Gastrocnemius medialis (tissue), 4 donors: ENCODE results near the gene GALNT15.

Source experiments
- POLR2A ChIP-seq, 2 donors: fragments of 450-650 bp; IDR thresholded peaks; one replicate each; pipeline ENCODE4 v1.6.1; 2017; ENCODE audit warnings: antibody characterized with exemption in 2 of 2, mild to moderate bottlenecking in 2 of 2, moderate library complexity in 2 of 2
- TF ChIP-seq, protein P1 (sequence below), 5 experiments: fragments of 450-650 bp in 3 of 5; fragments of 200-600 bp in 2 of 5; sonication (generic) in 2 of 5; IDR thresholded peaks in 4 of 5; conservative IDR thresholded peaks in 1 of 5; 1 replicate in 4 of 5; 2 replicates in 1 of 5; pipeline ENCODE4 v1.5.1; 2016 to 2019; ENCODE audit warnings: antibody characterized with exemption in 5 of 5, mild to moderate bottlenecking in 3 of 5, moderate library complexity in 3 of 5

DNA sequence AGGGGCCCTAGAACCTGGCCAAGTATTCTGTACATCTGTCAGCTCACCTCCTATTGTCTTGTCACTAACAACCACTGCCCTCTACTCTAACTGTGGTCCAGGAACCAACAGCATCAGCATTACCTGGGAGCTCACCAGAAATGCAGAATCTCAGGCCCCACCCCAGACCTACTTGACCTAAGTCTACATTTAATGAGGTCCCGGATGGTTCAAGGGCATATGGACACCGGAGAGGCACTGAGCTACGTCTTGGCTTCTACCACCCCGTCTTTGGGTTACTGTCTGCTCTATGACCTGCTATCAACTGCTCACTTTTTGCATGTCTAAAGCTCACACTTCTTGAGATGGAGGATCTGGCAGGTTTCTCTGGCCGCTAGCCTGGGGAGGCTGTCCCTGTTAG is 8.1 kb downstream of the GALNT15 start:
- TF ChIP-seq, protein P1, sequence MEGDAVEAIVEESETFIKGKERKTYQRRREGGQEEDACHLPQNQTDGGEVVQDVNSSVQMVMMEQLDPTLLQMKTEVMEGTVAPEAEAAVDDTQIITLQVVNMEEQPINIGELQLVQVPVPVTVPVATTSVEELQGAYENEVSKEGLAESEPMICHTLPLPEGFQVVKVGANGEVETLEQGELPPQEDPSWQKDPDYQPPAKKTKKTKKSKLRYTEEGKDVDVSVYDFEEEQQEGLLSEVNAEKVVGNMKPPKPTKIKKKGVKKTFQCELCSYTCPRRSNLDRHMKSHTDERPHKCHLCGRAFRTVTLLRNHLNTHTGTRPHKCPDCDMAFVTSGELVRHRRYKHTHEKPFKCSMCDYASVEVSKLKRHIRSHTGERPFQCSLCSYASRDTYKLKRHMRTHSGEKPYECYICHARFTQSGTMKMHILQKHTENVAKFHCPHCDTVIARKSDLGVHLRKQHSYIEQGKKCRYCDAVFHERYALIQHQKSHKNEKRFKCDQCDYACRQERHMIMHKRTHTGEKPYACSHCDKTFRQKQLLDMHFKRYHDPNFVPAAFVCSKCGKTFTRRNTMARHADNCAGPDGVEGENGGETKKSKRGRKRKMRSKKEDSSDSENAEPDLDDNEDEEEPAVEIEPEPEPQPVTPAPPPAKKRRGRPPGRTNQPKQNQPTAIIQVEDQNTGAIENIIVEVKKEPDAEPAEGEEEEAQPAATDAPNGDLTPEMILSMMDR (IDR thresholded peaks at IDR 0.05 in 4 of 5, conservative IDR thresholded peaks at IDR 0.05 in 1 of 5) = no peak
- TF ChIP-seq POLR2A (IDR thresholded peaks at IDR 0.05) = no peak
